ENCODE results near the gene C4orf50.

DNA sequence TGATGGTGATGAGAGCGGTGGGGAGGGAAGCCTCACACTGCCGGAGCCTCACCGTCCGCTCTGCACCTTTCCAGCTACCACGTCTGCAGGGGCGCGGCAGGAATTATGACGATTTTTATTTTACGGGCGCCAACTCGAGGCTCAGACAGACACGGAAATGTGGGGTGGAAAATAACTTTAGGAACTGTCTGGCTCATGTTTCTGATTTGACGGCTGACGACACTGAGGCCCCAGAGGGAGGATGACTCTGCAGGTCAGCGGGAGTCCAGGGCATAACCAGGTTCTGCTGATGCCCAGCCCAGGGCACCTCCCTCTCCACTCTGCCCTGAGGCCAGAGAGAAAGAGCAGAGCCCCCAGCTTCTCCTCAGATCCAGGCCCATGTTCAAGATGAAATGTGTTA is 43.9 kb downstream of the C4orf50 start:
- TF ChIP-seq POLR2A (IDR thresholded peaks at IDR 0.05; ENCODE audit: low read length) (no peak), GATA1 (IDR thresholded peaks at IDR 0.05; ENCODE audit: low read depth, low read length) (no peak)

Data from erythroblast (primary cell).